GM12878 (cell line): Measurements from ENCODE around the gene ITGA7.
A peak's percentile ranks its signal among the peaks of the same experiment; 100 is the strongest.

Experiments used
- ATF3 ChIP-seq: IDR thresholded peaks from 2 replicates; pipeline ENCODE4 v1.6.1; 2011; ENCODE audit warnings: low read depth, mild to moderate bottlenecking, low read length, moderate library complexity, borderline replicate concordance; ENCODE audit errors: extremely low read depth
- CHD1 ChIP-seq: IDR thresholded peaks from 2 replicates; pipeline ENCODE4 v1.6.1; 2012; ENCODE audit warnings: low read depth, low read length, improper control_type of control experiment
- RAD21 ChIP-seq: IDR thresholded peaks from 2 replicates; pipeline ENCODE4 v1.6.1; 2011; ENCODE audit warnings: mild to moderate bottlenecking, low read depth, low read length, moderate library complexity; ENCODE audit not compliant: insufficient read depth
- SRF ChIP-seq, 2 experiments: IDR thresholded peaks; 2 replicates each; pipeline ENCODE4 v1.6.1; 2011; ENCODE audit warnings: low read depth in 2 of 2, low read length in 2 of 2, mild to moderate bottlenecking in 1 of 2, moderate library complexity in 1 of 2
- ZBTB4 ChIP-seq: fragments of 450-650 bp; formaldehyde crosslinking; IDR thresholded peaks from 2 replicates; pipeline ENCODE4 v1.4.0; 2022; ENCODE audit warnings: mild to moderate bottlenecking, moderate library complexity
- TF ChIP-seq, protein P1 (sequence below): IDR thresholded peaks from 2 replicates; pipeline ENCODE4 v1.6.1; 2011; ENCODE audit warnings: low read depth, low read length, improper control_type of control experiment, borderline replicate concordance
- TF ChIP-seq, protein P2 (sequence below): fragments of 450-650 bp; formaldehyde crosslinking; IDR thresholded peaks from 2 replicates; pipeline ENCODE4 v1.4.0; 2020; ENCODE audit warnings: mild to moderate bottlenecking, moderate library complexity

DNA sequence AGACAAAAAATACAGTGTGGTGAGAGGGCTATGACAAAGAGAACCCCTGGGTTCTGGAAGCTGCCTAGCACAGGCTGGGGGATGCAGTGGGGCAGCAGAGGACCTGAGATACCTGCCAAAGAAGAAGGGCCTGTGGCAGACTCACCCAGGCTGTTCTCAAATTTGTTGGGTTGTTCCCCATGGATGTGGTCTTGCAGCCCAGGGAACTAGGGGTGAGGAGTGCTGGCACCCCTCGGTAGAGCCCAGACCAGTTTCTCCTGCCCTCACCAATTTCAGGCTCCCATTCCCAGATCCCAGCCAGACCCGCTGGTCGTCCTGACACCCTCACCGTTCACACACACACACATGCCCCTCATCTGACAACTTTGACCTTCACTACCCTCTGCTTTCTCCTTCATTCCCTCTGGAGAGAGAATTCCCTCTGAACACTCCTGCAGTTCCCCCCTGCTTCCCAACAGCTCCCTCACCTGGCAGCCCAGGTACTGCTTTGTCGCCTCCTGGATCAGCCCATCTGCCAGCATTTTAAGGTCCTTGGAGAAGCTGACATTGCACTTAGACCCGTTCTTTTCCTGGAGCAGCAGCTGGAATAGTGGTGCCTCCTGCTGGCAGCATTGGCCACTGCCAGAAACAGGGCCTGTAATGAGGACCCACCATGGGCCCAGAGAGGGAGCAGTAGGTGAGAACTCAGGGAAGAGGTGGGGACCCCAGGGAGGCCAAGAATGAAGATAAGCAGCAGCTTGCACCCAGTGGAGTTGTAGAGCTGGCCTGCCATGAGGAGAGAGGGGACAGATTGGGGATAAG lies 29.3 kb upstream of the ITGA7 start:
- TF ChIP-seq ZBTB4 (CRISPR knock-in tag) (no peak), RAD21 (peak; percentile 83), ATF3 (no peak), CHD1 (no peak), SRF (IDR thresholded peaks at IDR 0.05; ENCODE audit: low read depth in 2 of 2, low read length in 2 of 2) (0 out of 4 replicates have a peak, but pooled peaks of 1 of the 2 experiments have one; percentile 14)
- TF ChIP-seq, protein P1, sequence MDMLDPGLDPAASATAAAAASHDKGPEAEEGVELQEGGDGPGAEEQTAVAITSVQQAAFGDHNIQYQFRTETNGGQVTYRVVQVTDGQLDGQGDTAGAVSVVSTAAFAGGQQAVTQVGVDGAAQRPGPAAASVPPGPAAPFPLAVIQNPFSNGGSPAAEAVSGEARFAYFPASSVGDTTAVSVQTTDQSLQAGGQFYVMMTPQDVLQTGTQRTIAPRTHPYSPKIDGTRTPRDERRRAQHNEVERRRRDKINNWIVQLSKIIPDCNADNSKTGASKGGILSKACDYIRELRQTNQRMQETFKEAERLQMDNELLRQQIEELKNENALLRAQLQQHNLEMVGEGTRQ: no peak
- TF ChIP-seq, protein P2, sequence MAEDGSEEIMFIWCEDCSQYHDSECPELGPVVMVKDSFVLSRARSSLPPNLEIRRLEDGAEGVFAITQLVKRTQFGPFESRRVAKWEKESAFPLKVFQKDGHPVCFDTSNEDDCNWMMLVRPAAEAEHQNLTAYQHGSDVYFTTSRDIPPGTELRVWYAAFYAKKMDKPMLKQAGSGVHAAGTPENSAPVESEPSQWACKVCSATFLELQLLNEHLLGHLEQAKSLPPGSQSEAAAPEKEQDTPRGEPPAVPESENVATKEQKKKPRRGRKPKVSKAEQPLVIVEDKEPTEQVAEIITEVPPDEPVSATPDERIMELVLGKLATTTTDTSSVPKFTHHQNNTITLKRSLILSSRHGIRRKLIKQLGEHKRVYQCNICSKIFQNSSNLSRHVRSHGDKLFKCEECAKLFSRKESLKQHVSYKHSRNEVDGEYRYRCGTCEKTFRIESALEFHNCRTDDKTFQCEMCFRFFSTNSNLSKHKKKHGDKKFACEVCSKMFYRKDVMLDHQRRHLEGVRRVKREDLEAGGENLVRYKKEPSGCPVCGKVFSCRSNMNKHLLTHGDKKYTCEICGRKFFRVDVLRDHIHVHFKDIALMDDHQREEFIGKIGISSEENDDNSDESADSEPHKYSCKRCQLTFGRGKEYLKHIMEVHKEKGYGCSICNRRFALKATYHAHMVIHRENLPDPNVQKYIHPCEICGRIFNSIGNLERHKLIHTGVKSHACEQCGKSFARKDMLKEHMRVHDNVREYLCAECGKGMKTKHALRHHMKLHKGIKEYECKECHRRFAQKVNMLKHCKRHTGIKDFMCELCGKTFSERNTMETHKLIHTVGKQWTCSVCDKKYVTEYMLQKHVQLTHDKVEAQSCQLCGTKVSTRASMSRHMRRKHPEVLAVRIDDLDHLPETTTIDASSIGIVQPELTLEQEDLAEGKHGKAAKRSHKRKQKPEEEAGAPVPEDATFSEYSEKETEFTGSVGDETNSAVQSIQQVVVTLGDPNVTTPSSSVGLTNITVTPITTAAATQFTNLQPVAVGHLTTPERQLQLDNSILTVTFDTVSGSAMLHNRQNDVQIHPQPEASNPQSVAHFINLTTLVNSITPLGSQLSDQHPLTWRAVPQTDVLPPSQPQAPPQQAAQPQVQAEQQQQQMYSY: no peak
